Endothelial cell (in vitro differentiated cells): ENCODE data around the gene STEAP3. TPM values are rescaled to one million over a fixed set of nuclear protein-coding genes. Genes with fewer than 3 reads are reported as not detected.

Experiments
- DNase-seq: peaks from one replicate; pipeline ENCODE4 v3.0.0; 2021; ENCODE audit warnings: low spot score
- H3K27ac Mint-ChIP-seq: one replicate; pipeline ENCODE4 v1.8.0; 2021; ENCODE audit warnings: mixed read lengths, inconsistent platforms; ENCODE audit not compliant: unreplicated experiment
- H3K27me3 Mint-ChIP-seq: one replicate; pipeline ENCODE4 v1.8.0; 2021; ENCODE audit warnings: mild to moderate bottlenecking, moderate library complexity, mixed read lengths, inconsistent platforms; ENCODE audit not compliant: unreplicated experiment
- H3K36me3 Mint-ChIP-seq: one replicate; pipeline ENCODE4 v1.8.0; 2021; ENCODE audit warnings: mild to moderate bottlenecking, low read depth, mixed read lengths, inconsistent platforms; ENCODE audit not compliant: unreplicated experiment
- H3K4me1 Mint-ChIP-seq: one replicate; pipeline ENCODE4 v1.8.0; 2021; ENCODE audit warnings: mild to moderate bottlenecking, mixed read lengths, inconsistent platforms; ENCODE audit not compliant: unreplicated experiment
- H3K4me3 Mint-ChIP-seq: one replicate; pipeline ENCODE4 v1.8.0; 2021; ENCODE audit warnings: mild to moderate bottlenecking, mixed read lengths, inconsistent platforms; ENCODE audit not compliant: unreplicated experiment
- H3K9me3 Mint-ChIP-seq: one replicate; pipeline ENCODE4 v1.8.0; 2021; ENCODE audit warnings: mixed read lengths, inconsistent platforms; ENCODE audit not compliant: unreplicated experiment
- CTCF ChIP-seq: fragments of 200-600 bp; sonication (generic); IDR thresholded peaks from one replicate; pipeline ENCODE4 v1.5.0; 2021; ENCODE audit warnings: antibody characterized with exemption; ENCODE audit not compliant: unreplicated experiment
- total RNA-seq: library from RNA; stranded (reverse); fragmentation: NEBNext Ultra II Directional; extraction: Animal tissue kit (Norgen Biotek cat#: 25700); gene quantifications from one replicate; pipeline ENCODE4 v1.2.1, GENCODE V29; 2021; ENCODE audit not compliant: unreplicated experiment

The STEAP3 gene
- total RNA-seq, 1 donor from 2014 or later: 17.9 TPM

GRCh38 chr2:119283873-119284331 lies 60.3 kb downstream of the STEAP3 start:
- Mint-ChIP-seq H3K9me3 (no peaks in the 10 kb centered on the region), H3K4me1 (no peaks in the 10 kb centered on the region), H3K27ac (no peak overlapping the region), H3K4me3 (no peak overlapping the region), H3K27me3 (peaks cover 3% of the 10 kb centered on the region), H3K36me3 (no peaks in the 10 kb centered on the region)
- TF ChIP-seq CTCF: no peak
- no peak for DNase-seq

GRCh38 chr2:119286661-119287060 lies 63.0 kb downstream of the STEAP3 start:
- Mint-ChIP-seq H3K27ac (no peak overlapping the region), H3K9me3 (no peaks in the 10 kb centered on the region), H3K36me3 (no peaks in the 10 kb centered on the region), H3K4me1 (no peaks in the 10 kb centered on the region), H3K4me3 (no peak overlapping the region), H3K27me3 (peaks cover 3% of the 10 kb centered on the region)
- DNase-seq: no peak
- TF ChIP-seq CTCF: no peak

GRCh38 chr2:119288576-119288975 lies 64.9 kb downstream of the STEAP3 start:
- Mint-ChIP-seq H3K27me3 (peaks cover 3% of the 10 kb centered on the region), H3K36me3 (no peaks in the 10 kb centered on the region), H3K4me3 (no peak overlapping the region), H3K4me1 (no peaks in the 10 kb centered on the region), H3K27ac (no peak overlapping the region), H3K9me3 (no peaks in the 10 kb centered on the region)
- no peak for TF ChIP-seq CTCF
- DNase-seq: no peak

- Mint-ChIP-seq H3K9me3 (no peaks in the 10 kb centered on the region), H3K27me3 (peaks cover 3% of the 10 kb centered on the region), H3K4me3 (no peak overlapping the region), H3K27ac (no peak overlapping the region), H3K4me1 (no peaks in the 10 kb centered on the region), H3K36me3 (no peaks in the 10 kb centered on the region)
- TF ChIP-seq CTCF: no peak
- no peak for DNase-seq
Observed at GRCh38 chr2:119289093-119289492, 65.5 kb downstream of the STEAP3 start.

- no peaks in the 10 kb centered on the region for H3K36me3 Mint-ChIP-seq
- no peak for TF ChIP-seq CTCF
- no peaks in the 10 kb centered on the region for H3K9me3 Mint-ChIP-seq
- DNase-seq: no peak
- no peak overlapping the region for H3K27ac Mint-ChIP-seq
- no peak overlapping the region for H3K4me3 Mint-ChIP-seq
- H3K27me3 Mint-ChIP-seq: peaks cover 3% of the 10 kb centered on the region
- H3K4me1 Mint-ChIP-seq: no peaks in the 10 kb centered on the region
Observed at GRCh38 chr2:119289642-119290041, 66.0 kb downstream of the STEAP3 start.
